ENCODE results near the gene TEPSIN.

The TEPSIN gene

DNA sequence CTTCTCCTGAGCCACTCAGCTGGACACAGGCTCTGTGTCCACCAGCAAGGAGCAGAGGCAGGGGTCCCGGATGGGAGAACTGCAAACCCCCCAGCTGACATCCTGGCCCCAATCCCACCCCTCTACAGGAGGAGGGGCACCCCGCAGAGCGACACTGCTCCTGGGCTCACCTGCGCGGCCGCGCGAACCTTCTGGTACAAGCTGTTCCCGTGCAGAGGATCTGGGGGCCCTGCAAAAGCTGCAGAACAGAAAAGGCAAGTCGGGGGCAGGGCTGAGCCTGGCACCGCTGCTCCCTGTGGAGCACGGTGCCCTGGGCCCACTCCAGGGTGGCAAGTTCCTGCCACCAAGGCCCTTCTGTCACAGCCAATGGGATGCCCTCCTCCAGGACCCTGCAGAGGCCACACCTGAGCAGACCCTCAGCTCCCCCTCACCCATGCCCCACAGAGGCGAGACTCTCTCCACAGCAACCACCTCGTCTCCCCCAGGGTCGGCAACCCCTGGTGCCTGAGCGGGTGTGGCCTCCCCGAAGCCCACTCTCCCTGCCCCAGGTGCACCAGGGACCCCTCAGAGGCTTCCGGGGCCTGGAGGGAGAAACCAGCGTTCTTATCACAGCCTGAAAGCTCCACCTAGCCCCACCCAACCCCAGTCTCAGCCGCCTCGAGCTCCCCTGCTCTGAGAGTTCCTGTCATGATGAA, 4.9 kb downstream of the TEPSIN start:
- TF ChIP-seq, protein P1, sequence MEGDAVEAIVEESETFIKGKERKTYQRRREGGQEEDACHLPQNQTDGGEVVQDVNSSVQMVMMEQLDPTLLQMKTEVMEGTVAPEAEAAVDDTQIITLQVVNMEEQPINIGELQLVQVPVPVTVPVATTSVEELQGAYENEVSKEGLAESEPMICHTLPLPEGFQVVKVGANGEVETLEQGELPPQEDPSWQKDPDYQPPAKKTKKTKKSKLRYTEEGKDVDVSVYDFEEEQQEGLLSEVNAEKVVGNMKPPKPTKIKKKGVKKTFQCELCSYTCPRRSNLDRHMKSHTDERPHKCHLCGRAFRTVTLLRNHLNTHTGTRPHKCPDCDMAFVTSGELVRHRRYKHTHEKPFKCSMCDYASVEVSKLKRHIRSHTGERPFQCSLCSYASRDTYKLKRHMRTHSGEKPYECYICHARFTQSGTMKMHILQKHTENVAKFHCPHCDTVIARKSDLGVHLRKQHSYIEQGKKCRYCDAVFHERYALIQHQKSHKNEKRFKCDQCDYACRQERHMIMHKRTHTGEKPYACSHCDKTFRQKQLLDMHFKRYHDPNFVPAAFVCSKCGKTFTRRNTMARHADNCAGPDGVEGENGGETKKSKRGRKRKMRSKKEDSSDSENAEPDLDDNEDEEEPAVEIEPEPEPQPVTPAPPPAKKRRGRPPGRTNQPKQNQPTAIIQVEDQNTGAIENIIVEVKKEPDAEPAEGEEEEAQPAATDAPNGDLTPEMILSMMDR (IDR thresholded peaks at IDR 0.05; ENCODE audit: borderline replicate concordance, control extremely low read depth, extremely low read depth, insufficient read depth, missing control alignments) = no peak
- in situ Hi-C loops (cut with MboI; ENCODE audit: low sequenced_read_pairs, unreplicated experiment) = no loop called here
- DNase-seq (ENCODE audit: low spot score) = no peak

DNA sequence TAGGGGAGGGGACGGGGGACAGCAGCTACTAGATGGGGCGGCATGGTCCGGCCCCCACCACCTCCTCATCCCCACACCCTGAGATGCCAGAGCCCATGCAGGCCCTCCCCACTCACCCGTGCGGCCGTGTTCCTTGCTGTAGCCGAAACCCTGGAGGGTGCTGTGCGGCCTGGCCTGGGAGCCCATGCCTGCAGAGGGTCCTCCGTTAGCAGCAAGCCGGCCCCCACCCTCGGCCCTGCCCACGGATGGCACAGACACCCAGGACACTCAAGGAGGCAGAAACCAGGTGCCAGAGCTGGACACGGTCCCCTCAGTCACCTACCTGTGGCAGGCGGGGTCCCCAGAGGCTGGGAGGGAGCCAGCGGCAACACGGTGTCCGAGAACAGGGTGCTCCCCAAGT, 5.5 kb downstream of the TEPSIN start:
- in situ Hi-C loops (cut with MboI; ENCODE audit: low sequenced_read_pairs, unreplicated experiment) = no loop called here
- no peak for DNase-seq (ENCODE audit: low spot score)
- TF ChIP-seq, protein P1 (IDR thresholded peaks at IDR 0.05; ENCODE audit: borderline replicate concordance, control extremely low read depth, extremely low read depth, insufficient read depth, missing control alignments) = no peak

DNA sequence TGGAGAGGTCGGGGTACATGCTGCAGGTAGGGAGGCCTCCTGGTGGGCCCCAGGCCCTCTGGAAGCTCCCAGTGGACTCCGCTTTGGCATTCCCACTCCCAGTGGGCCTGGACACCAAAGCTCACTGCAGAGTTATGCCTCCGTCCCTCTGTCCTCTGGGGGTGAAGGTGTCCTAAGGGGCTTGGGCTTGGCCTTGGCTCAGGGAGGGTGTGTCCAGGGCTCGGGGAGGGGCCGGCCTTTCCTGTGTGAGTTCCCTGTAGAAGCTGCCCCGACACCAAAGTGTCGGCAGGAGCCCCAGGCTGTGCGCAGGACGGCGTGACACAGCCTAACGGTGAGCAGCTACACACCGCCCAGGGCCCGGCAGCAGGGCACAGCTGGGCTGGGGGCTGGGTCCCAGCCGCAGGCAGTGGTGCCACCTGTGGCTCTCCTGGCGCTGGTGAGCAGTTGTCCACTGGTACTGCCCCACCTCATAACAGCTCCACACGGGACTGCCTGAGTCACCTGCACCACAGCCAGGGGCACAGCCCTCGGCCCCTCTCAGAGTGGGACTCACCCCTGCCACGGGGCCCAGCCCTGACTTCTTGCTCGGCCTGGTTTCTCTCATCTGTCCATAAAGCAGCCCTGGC, 6.1 kb downstream of the TEPSIN start:
- in situ Hi-C loops (cut with MboI; ENCODE audit: low sequenced_read_pairs, unreplicated experiment) = no loop called here
- no peak for DNase-seq (ENCODE audit: low spot score)
- TF ChIP-seq, protein P1 (IDR thresholded peaks at IDR 0.05; ENCODE audit: borderline replicate concordance, control extremely low read depth, extremely low read depth, insufficient read depth, missing control alignments) = no peak

DNA sequence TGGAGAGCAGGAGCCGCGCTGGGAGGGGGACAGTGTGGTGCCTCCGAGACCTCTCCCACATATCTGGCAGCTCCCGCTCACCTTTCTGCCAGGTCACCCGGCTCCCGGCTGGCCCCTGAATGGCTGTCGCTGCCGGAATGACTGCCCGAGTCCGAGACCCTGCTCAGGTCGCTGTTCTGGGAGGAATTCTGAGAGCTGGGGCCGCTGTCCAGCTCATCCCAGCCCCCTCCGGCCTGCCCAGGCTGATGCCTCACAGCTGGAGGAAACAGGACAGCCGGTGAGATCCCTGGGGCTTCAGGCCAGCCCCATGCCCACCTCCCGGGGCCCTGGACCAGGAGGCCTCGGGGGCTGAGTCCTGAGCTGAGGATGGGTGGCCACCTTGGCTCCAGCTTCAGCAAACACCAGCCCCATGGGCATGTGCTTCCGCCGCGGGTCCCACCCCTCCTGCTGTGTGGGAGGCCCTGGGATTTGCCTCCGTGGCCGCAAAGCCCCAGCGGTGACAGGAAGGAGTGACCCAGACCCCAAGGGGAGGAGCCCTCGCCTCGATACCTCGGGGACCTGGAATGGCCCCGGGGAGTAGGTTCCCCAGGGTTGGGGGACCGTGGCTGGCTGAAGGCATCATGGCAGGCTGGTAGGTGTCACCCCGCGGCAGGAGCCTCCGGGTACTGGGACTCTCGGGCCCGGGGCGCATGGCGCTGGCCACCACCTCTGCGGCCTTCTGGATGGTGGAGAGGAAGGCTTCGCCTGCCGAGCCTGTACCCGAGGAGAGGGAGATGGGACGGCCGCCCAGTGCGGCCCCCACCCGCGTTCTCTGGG, 6.9 kb downstream of the TEPSIN start:
- in situ Hi-C loops (cut with MboI; ENCODE audit: low sequenced_read_pairs, unreplicated experiment) = no loop called here
- TF ChIP-seq, protein P1 (IDR thresholded peaks at IDR 0.05; ENCODE audit: borderline replicate concordance, control extremely low read depth, extremely low read depth, insufficient read depth, missing control alignments) = no peak
- DNase-seq (ENCODE audit: low spot score) = no peak

DNA sequence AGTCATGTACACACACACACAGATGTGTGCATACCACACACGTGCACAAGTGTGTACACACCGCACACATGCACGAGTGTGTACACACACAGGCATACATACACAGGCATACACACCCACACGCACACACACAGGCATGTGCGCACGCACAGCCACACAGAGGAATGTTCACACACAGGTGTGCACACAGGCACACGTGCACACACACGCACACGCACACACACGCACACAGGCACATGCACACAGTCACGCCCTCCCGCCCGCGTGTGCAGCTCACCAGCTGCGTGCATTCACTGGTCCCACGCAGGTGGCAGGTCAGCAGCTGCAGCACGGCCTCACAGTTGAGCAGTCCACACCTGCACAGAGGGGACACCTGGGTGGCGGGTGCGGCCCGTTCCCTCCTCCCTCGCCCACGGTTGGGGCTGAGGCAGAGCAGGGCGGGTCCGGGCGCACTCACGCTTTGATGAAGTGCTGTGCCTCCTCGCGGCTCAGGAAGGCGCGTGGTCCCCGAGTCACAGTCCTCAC, 7.7 kb downstream of the TEPSIN start:
- no peak for DNase-seq (ENCODE audit: low spot score)
- TF ChIP-seq, protein P1 (IDR thresholded peaks at IDR 0.05; ENCODE audit: borderline replicate concordance, control extremely low read depth, extremely low read depth, insufficient read depth, missing control alignments) = no peak
- in situ Hi-C loops (cut with MboI; ENCODE audit: low sequenced_read_pairs, unreplicated experiment) = no loop called here

DNA sequence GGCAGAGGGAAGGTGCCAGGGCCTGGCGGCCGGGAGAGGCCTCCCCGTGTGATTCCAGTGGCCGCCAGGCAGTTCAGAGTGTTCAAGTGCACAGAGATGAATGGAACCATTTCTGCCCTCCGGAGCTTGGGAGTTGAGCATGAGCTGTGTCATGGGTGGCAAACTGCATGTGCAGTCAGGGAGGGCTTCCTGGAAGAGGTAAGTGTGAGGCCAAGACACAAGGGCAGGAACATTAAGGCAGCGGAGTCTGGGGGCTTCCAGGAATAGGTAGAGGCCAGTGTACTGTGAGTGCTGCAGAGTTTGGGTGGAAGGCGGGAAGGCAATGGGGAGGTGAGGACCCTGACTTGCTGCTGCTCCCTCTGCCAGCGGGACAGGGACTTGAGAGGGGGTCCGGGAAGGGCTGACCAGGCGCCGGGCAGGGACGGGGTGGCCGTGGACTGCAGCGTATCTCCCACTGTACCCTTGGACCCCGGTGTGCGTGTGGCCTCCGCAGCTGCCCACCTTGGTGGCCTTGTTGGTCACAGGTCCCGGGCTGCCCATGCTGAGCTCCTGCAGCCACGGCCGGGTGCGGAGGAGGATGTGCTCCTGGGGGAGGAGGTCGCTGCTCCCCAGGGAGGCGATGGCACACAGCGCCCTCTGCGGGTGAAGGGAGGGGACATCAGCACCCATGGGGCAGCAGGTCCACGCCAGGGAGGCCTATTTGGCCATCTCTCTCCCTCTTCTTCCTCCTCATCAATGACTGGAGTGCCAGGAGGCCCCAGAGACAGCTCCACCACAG, 8.6 kb downstream of the TEPSIN start:
- TF ChIP-seq, protein P1 (IDR thresholded peaks at IDR 0.05; ENCODE audit: borderline replicate concordance, control extremely low read depth, extremely low read depth, insufficient read depth, missing control alignments) = peak; percentile 28
- no peak for DNase-seq (ENCODE audit: low spot score)
- in situ Hi-C loops (cut with MboI; ENCODE audit: low sequenced_read_pairs, unreplicated experiment) = no loop called here
